GM19372 (cell line): ENCODE data around the gene SLC19A1.
"Not testable (repeated sequence)": the region's sequence is repeated elsewhere in the genome, so short reads cannot be mapped to it uniquely, and the experiment has no call there.

Experiments
- ATAC-seq: cut with Tn5 transposase; IDR thresholded peaks from one replicate; pipeline ENCODE4 v1.9.1; 2021; ENCODE audit warnings: mild to moderate bottlenecking, low read depth, moderate library complexity; ENCODE audit not compliant: unreplicated experiment

The SLC19A1 gene

DNA sequence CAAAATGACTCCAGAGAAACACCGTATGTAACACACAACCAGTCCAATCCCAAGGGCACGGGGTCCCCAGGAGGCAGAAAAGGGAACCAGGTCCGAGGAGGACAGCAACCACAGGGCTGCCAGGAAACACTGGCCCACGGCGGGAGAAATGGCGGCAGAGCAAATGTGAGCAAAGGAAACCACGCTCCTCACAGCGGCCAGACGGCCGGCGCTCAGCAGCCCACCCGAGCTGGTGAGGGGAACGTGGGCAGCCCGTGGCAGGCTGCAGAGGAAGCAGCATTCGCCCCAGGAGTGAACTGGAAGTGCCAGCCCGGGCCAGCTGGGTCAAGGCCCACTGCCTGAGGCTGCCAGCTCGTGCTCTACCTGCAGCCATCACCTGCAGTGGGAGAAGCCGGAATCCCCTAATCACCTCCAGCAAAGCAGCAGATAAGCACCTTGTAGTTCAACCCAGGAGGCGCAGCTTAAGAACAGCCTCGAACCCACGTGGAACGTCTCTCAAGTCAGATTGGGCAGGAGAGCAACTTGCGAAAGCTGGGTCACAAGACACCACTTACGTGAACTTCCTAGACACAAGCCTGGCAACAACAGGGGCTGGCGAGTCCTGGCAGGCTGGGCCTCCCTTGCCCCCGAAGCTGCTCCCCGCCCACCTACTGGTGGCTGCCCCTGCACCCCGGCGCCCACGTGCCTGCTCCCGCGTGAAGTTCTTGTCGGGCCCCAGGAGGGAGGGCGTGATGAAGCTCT is 6.7 kb downstream of the SLC19A1 start:
- ATAC-seq: no peak

DNA sequence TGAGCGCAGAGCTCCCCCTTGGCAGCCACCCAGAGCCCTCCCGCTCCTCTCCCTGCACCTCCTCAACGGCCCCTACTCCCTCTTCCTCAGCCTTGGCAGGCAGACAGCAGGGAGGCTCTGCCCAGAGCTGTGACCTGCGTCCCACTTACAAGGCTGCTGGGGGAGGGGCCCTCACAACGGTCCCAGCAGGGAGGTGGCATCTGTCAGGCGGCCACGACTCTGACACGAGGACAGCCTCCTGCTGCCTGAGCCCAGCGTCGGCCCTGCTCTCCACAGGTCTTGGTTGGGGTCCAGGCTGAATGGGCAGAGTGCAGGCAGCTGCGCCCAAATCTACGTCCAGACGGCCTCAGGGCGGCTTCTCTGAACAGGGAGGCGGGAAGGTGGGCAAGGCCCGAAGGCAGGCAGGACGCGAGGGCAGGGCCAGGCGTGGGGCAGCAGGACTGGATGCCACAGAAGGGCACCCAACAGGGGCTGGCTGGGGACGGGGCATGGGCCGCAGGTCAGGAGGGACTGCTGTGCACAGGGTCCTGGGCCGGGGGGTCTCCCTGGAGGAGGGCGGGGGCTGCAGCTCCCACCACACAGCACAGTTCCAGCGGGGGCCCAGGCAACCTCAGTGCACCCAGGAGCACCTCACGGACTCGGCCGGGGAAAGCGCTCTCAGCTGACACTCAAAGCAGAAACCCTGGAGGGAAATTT is 7.5 kb downstream of the SLC19A1 start:
- ATAC-seq: no peak

DNA sequence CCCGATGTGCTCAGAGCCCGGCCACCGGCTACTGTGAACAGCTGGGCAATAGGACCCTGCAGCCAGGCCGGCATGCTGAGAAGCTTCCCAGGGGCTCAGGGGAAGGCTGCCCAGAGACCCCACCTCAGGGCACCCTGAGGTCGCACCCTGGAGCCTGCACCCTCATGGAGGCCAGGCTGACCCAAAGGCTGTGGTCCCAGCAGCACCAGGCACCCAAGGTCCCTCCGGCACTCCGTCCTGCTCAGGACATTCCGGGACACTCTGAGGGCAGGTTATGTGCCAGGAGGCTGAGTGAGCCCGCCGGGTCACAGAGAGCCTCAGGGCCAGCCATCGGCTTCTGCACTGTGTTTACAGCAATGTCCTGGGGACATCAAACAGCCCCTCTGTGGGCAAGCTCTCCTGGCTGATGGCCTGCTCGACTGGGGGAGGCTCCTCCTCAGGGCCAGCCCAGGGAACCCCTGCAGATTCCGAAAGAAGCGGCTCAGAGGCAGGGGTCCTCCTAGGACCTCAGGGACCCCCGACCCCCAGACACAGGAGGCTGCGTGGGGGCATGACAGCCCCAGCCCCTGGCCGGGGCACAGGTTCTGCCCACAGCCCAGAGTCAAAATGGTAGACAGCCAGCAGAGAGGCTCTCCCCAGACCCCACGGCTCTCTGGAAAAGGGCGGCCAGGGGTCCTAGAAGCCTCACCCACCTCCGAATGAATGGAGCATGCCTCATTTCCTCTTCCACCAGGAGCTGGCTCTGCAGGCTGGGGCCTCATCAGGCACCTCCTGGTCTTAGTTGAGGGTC is 8.2 kb downstream of the SLC19A1 start:
- no peak for ATAC-seq

DNA sequence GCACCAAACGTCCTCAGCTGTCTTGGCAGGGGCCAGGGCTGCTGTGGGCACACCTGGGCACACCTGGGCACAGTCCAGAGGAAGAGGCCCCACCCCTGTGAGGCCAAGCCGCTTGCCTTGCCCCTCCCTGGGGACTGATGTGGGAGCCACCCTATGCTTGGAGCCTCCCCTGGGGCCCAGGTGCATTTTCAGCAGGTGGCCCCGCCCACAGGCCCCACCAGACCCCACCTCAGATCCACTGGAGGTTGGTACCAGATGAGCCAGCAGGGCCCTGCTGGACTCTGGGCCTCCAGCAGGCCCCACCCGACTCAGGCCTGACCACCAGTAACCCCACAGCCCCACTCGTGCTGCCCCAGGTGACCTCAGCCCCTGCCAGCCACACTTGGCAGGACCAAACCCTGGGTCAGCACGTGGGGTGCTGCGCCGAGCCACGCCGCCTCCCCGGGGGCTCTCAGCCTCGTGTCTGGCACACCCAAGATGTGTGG is 8.8 kb downstream of the SLC19A1 start:
- no peak for ATAC-seq

DNA sequence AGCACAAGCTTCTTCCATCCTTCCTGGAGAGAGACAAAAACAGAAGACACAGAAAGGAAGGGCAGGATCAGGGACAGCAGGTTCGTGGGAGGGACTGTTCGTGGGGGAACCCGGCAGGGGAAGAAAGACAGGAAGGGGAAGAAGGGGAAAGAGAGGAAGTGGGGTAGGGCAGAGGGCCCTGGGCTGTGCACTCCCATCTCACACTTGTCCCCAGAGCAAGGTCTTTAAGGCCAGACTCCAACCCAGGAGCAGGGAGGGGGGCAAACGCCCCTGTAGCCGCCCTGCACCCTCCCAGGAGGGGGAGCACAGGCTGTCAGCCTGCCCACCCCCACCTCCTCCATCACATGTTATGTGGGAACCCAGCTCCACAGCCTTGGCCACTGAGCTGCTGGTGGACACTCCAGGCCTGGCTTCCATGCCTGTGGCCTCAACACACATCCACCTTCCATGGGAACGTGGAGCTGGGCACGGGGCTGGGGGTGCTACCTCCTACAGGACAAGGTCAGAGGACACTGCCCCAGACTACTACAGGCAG is 9.3 kb downstream of the SLC19A1 start:
- ATAC-seq: no peak

DNA sequence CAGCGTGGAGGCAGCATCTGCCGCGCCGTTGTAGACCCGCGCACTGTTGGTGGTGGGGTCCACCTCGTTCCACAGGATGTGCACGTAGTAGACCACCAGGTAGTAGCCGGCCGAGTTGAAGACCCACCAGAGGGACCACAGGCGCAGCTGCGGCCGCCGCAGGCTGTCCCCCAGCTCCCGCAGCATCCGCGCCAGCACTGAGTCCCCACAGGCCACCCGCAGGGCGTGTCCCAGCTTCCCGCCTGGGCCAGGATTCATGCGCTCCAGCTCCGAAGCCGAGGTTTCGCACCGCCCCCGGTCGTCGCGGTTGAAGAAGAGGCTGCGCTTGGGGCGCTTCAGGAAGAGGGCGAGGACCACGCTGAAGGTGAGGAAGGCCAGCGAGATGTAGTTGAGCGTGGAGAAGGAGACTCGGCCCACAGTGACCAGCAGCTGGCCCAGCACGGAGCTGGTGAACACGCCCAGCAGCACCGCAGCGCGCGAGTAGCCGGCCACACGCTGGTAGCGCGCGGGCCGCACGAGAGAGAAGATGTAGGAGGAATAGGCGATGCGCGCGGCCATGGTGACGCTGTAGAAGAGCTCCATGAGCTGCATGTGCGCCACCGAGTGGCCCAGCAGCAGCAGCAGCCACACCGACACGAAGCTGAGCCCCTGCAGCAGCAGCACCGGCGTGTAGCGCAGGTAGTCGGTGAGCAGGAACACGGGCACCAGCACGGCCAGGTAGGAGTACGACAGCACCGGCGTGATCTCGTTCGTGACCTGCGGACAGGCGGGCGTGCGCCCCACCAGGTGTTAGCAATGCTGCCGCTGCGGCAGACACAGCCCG is 10.6 kb downstream of the SLC19A1 start:
- ATAC-seq: no peak

DNA sequence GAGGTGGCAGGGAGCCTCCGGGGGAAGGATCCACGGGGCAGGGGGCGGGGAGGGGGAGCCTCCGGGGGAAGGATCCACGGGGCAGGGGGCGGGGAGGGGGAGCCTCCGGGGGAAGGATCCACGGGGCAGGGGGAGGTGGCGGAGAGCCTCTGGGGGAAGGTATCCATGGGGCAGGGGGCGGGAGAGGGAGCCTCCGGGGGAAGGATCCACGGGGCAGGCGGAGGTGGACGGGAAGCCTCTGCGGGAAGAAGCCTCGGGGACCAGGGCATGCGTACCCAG is 11.2 kb downstream of the SLC19A1 start:
- not testable (repeated sequence) for ATAC-seq

DNA sequence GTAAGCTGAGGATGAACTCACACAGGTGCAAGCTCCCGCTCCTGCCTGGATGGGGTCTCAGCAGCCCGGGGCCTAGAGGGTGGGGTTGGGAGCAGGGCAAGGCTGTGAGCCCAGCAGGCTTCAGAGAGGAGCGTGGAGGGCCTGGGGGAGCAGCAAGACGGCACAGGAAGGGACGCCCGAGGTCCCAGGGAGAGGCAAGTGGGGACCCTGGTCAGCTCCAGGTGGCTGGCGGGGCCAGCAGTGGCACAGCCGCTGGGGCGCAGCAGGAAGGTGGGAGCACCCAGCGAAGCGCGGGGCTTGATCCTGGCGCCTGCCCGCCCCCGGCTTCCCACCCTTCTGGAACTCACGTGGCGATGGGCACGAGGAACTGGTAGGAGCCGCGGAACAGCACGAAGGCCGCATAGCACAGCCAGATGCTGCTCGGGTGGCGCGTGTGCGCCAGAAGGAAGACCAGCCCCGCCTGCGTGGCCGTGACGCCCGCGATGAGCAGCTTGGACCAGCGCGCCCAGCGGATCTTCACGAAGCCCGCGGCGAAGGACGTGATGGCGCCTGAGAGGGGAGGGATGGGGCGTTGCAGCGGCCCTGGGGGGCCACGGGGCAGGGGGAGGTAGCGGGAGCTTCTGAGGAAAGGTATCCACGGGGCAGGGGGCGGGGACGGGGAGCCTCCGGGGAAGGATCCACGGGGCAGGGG is 11.7 kb downstream of the SLC19A1 start:
- ATAC-seq: no peak

DNA sequence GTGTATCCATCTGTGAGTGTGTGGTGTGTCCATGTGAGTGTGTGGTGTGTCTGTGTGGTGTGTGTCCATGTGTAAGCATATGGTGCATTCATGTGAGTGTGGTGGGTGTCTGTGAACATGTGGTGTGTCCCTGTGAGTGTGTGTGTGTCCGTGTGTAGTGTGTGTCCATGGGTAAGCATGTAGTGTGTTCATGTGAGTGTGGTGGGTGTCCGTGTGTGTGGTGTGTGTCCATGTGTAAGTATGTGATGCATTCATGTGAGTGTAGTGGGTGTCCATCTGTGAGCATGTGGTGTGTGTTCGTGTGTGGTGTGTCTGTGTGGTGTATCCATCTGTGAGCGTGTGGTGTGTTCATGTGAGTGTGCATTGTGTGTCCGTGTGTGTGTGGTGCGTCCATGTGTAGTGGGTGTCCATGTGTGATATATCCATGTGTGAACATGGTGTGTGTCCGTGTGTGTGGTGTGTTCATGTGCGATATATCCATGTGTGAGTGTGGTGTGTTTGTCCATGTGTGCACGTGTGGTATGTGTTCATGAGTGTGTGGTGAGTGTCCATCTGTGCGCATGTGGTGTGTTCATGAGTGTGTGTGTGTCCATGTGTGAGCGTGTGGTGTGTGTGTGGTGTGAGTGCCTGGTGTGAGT is 12.3 kb downstream of the SLC19A1 start:
- no peak for ATAC-seq

DNA sequence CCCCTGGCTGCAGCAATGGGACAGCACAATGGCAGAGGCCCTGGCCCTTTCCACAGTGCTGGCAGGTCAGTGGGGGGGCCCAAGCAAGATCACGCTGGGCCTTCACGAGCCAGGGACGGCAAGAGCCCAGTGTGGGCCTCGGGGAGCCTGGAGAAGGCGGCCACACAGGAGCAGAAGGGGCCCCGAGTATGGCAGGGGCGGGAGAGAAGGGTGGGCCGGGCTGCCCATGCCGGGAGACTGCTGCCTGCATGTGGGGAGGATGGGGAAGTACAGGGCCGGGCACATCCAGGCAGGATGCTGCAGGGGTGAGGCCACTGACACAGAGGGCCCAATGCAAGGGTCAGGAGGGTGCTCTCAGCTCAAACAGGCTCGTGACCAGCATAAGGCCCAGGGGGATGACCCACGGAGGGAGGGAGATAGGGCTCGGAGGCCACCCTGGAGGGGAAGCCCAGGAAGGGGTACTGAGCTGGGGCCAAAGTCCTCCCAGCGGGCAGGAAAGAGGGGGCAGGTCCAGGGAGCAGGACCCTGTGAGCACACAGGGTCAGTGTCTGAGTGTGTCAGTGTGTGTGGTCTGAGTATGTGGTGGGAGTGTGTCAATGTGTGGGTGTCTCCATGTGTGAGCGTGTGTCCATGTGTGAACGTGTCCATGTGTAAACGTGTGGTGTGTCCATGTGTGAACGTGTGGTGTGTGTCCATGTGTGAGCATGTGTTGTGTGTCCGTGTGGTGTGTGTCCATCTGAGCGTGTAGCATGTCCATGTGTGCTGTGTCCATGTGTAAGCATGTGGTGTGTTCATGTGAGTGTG is 13.1 kb downstream of the SLC19A1 start:
- no peak for ATAC-seq

DNA sequence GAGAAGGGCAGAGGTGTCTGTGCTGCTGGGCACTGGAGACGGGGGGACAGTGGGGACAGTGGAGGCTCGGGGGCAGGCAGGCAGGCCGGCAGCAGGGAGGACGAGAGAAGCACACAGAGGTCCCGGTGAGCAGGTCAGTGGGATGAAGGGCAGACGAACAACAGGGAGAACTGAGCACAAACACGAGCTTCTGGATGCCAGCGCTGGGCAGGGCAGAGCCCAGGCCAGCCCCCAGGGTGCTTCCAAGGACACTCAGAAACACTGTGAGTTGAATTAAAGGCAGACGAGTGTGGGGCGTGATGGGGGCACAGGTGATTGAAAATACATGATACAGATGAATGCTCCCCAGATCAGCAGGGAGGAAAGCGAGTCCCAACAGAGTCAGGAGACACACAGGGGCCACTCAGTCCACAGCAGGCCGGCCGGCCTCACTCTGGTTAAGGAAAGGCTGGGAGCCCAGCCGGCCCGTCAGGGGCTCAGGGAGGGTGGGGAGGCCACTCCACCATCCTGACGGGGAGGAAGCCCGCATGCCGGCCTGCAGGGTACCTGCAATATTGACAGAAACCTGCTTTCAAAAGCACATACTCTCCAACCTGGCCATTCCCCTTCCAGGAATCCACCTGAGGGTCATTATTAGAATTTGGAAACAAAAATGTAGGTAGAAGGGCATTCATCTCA is 14.1 kb downstream of the SLC19A1 start:
- ATAC-seq: no peak

DNA sequence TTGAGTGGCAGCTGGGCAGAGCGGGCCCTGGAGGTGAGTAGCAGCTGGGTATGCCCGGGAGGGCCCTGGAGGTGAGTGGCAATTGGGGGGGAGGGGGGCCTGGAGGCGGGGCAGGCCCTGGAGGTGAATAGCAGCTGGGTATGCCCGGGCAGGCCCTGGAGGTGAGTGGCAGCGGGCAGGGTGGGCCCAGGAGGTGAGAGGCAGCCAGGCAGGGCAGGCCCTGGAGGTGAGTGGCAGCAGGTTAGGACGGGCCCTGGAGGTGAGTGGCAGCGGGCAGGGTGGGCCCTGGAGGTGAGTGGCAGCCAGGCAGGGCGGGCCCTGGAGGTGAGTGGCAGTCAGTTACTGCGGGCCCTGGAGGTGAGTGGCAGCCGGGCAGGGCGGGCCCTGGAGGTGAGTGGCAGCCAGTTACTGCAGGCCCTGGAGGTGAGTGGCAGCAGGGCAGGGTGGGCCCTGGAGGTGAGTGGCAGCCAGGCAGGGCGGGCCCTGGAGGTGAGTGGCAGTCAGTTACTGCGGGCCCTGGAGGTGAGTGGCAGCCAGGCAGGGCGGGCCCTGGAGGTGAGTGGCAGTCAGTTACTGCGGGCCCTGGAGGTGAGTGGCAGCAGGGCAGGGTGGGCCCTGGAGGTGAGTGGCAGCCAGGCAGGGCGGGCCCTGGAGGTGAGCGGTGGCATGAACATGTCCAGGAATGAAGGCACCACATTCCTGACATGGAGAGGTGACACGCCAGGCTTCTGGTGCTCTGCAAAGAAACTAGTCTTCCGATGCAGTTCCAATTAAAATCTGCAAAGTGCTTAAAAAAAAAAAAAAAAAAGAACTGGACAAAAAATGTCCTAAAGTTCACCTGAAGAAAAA is 14.9 kb downstream of the SLC19A1 start:
- not testable (repeated sequence) for ATAC-seq

DNA sequence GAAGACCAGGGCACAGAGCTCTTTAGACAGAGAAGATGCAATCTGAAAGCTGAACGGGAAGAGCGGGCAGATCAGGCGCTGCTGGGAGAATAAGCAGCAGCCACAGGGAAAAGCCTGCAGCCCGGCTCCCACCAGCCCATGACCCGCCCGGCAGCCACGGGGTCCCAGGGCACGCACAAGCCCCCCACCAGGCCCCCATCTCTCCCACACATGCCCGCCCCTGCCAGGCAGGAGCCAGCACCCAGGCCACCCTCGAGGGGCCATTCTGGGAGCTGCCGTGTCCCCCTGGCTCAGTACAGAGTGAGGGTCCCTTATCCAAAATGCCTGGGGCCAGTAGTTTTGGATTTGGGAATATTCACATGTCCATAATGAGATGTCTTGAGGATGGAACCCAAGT is 16.3 kb downstream of the SLC19A1 start:
- no peak for ATAC-seq

DNA sequence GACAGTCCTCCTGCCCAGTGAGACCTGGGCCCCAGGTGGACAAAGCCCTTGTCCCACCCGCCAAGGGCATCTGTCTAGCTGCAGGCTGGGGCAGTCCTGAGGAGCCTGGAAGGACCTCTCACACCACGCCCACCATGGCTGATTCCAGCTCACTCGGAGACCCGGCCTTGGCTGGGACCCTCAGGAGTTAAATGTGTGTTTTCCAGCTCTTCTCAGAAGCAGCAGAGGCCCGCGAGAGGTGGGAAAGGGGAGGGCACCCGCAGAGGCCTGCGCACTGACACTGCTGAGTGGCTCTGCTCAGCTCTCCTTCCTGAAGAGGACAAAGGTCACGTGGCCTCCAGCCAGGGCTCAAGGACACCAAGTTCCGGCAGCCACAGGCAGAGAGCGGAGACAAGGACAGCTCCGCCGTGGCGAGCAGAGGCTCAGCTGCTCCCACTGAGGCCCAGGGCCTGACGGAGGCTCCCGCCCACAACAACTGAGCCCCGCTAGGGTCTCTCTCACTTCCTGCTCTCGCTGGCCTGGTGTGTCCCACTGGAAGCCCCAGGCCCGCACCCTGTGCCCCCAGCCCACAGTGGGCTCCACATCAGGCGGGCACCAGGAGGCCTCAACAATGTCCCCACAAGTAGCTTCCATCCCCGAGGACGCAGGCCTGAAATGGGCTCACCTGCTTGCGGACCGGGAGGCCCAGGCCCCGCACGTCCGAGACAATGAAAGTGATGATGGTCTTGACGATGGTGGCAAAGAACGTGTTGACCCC is 16.9 kb downstream of the SLC19A1 start:
- no peak for ATAC-seq

DNA sequence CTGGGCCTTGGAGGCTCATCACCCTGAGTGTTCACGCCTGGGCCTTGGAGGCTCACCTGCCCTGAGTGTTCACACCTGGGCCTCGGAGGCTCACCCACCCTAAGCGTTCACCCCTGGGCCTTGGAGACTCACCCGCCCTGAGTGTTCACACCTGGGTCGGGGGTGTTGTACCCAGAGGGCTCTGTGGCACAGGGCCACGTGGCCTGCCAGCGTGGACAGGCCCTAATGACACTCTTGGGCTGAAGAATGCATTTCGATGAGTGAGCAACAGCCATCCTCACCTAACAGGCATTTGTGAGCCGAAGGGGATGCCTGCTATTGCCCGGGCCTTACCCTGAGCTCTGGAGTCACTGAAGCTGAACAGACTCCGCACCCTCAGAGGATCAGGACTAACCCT is 17.5 kb downstream of the SLC19A1 start:
- ATAC-seq: no peak

DNA sequence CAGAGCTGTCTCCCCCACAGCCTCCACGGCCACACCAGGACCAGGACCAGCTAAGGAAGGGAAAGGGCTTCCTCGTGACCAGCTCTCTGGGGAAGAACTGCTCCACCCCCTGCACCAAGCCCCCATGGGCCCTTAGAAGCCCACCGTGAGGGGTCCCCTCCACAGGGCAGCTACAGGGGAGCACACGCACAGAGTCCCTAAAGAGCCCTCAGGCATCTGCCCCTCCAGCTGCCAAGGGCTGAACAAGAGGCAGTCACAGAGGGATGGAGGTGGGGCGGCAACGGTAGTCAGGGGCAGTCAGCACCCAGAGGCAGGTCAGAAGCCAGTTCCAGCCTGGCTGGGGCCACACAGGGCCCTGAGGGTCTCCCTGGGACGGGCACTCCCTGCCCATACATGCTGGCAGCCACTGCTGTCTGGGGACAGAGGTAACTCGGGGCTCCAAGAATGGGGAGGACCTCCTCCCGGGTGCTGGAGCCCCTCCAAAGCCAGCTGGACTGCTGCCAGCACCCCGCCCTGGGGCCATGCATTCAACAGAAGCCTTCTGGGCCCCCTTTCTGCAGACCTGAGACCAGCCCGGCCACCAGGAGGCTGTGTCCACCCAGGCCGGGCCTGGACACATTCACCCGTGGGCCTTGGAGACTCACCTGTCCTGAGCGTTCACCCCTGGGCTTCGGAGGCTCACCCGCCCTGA is 18.7 kb downstream of the SLC19A1 start:
- ATAC-seq: no peak
